ENCODE data around the gene NDFIP2. TPM values are rescaled to one million over a fixed set of nuclear protein-coding genes. Genes with fewer than 3 reads are reported as not detected.

Gene NDFIP2
- total RNA-seq, 1 experiment from 2014 or later, result 29.6 TPM

GRCh38 chr13:79529817-79530216, 48.9 kb downstream of the NDFIP2 start:
- Histone ChIP-seq H3K36me3 (ENCODE audit: control insufficient read depth, insufficient read depth, low read length) (no peaks in the 10 kb centered on the region; the same call in 1 of the 2 replicates), H3K9me3 (ENCODE audit: control insufficient read depth, insufficient read depth, low read depth, low read length) (no peaks in the 10 kb centered on the region), H3K27ac (ENCODE audit: low read length) (no peak overlapping the region), H3K27me3 (ENCODE audit: control insufficient read depth, insufficient read depth, low read length) (no peaks in the 10 kb centered on the region), H3K4me3 (ENCODE audit: low read depth in 2 of 2, low read length in 2 of 2) (no peak overlapping the region), H3K4me1 (ENCODE audit: control insufficient read depth, insufficient read depth, low read length) (no peaks in the 10 kb centered on the region; the same call in 1 of the 2 replicates)
- POLR2A ChIA-PET, result no interaction called here
- no TSS peak for BruUV-seq (replicated peaks)
- in situ Hi-C loops (cut with HindIII; ENCODE audit: low pct_unique_long_range_greater_than_20kb, low sequenced_read_pairs), result no loop called here
- intact Hi-C loops (cut with micrococcal nuclease; ENCODE audit: unreplicated experiment), result loop anchor here (5.0 kb wide), 1 partner anchor 88 kb away; no protein-coding TSS in a partner anchor
- ATAC-seq, result no peak
- CTCF ChIA-PET, result no interaction called here
- DNase-seq (ENCODE audit: low read depth, low spot score), result no peak
- TF ChIP-seq REST (IDR thresholded peaks at IDR 0.05; ENCODE audit: insufficient read depth in 1 of 2, low read depth in 2 of 2, low read length in 1 of 2) (no peak), POLR2AphosphoS5 (IDR thresholded peaks at IDR 0.05; ENCODE audit: low read depth, low read length) (no peak), TCF7L2 (IDR thresholded peaks at IDR 0.05; ENCODE audit: low read depth, low read length) (no peak), SIN3A (IDR thresholded peaks at IDR 0.05; ENCODE audit: borderline replicate concordance, insufficient read depth, low read depth, low read length) (no peak)
- TF ChIP-seq, protein P1, sequence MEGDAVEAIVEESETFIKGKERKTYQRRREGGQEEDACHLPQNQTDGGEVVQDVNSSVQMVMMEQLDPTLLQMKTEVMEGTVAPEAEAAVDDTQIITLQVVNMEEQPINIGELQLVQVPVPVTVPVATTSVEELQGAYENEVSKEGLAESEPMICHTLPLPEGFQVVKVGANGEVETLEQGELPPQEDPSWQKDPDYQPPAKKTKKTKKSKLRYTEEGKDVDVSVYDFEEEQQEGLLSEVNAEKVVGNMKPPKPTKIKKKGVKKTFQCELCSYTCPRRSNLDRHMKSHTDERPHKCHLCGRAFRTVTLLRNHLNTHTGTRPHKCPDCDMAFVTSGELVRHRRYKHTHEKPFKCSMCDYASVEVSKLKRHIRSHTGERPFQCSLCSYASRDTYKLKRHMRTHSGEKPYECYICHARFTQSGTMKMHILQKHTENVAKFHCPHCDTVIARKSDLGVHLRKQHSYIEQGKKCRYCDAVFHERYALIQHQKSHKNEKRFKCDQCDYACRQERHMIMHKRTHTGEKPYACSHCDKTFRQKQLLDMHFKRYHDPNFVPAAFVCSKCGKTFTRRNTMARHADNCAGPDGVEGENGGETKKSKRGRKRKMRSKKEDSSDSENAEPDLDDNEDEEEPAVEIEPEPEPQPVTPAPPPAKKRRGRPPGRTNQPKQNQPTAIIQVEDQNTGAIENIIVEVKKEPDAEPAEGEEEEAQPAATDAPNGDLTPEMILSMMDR (IDR thresholded peaks at IDR 0.05), result no peak

- TF ChIP-seq REST (IDR thresholded peaks at IDR 0.05; ENCODE audit: insufficient read depth in 1 of 2, low read depth in 2 of 2, low read length in 1 of 2), result no peak
- TF ChIP-seq, protein P1 (IDR thresholded peaks at IDR 0.05), result no peak
- no peak for TF ChIP-seq SIN3A (IDR thresholded peaks at IDR 0.05; ENCODE audit: borderline replicate concordance, insufficient read depth, low read depth, low read length)
- TF ChIP-seq TCF7L2 (IDR thresholded peaks at IDR 0.05; ENCODE audit: low read depth, low read length), result no peak
- TF ChIP-seq POLR2AphosphoS5 (IDR thresholded peaks at IDR 0.05; ENCODE audit: low read depth, low read length), result no peak
- ATAC-seq, result no peak
- CTCF ChIA-PET, result no interaction called here
- Histone ChIP-seq H3K4me1 (ENCODE audit: control insufficient read depth, insufficient read depth, low read length) (no peaks in the 10 kb centered on the region), H3K36me3 (ENCODE audit: control insufficient read depth, insufficient read depth, low read length) (no peaks in the 10 kb centered on the region; the same call in 1 of the 2 replicates), H3K27me3 (ENCODE audit: control insufficient read depth, insufficient read depth, low read length) (no peaks in the 10 kb centered on the region), H3K4me3 (ENCODE audit: low read depth in 2 of 2, low read length in 2 of 2) (no peak overlapping the region), H3K9me3 (ENCODE audit: control insufficient read depth, insufficient read depth, low read depth, low read length) (no peaks in the 10 kb centered on the region), H3K27ac (ENCODE audit: low read length) (no peak overlapping the region)
- in situ Hi-C loops (cut with HindIII; ENCODE audit: low pct_unique_long_range_greater_than_20kb, low sequenced_read_pairs) (no loop called here), intact Hi-C loops (cut with micrococcal nuclease; ENCODE audit: unreplicated experiment) (loop anchor here (5.0 kb wide), 1 partner anchor 88 kb away; no protein-coding TSS in a partner anchor)
- BruUV-seq (replicated peaks), result no TSS peak
- no peak for DNase-seq (ENCODE audit: low read depth, low spot score)
- POLR2A ChIA-PET, result no interaction called here
Measured at GRCh38 chr13:79530270-79530669, 49.3 kb downstream of the NDFIP2 start.

All from Panc1 (cell line).